Neural crest cell (in vitro differentiated cells): ENCODE data around the gene SYNJ2. TPM values are rescaled to one million over a fixed set of nuclear protein-coding genes. Genes with fewer than 3 reads are reported as not detected.

Experiments
- DNase-seq: peaks from one replicate; pipeline ENCODE4 v3.0.0; 2021; ENCODE audit warnings: low read depth, mixed read lengths, low spot score
- H3K27ac Mint-ChIP-seq: one replicate; pipeline ENCODE4 v1.8.0; 2021; ENCODE audit warnings: mild to moderate bottlenecking, mixed read lengths; ENCODE audit not compliant: unreplicated experiment
- H3K27me3 Mint-ChIP-seq: 2 replicates; pipeline ENCODE4 v1.8.0; 2021; ENCODE audit warnings: low read depth, mild to moderate bottlenecking, mixed read lengths
- H3K36me3 Mint-ChIP-seq: 2 replicates; pipeline ENCODE4 v1.8.0; 2021; ENCODE audit warnings: low read depth, mild to moderate bottlenecking, mixed read lengths
- H3K4me1 Mint-ChIP-seq: 2 replicates; pipeline ENCODE4 v1.8.0; 2021; ENCODE audit warnings: mixed read lengths
- H3K4me3 Mint-ChIP-seq: one replicate; pipeline ENCODE4 v1.8.0; 2021; ENCODE audit warnings: mild to moderate bottlenecking, mixed read lengths
- H3K9me3 Mint-ChIP-seq: 2 replicates; pipeline ENCODE4 v1.8.0; 2021; ENCODE audit warnings: mixed read lengths
- CTCF ChIP-seq: fragments of 200-600 bp; sonication (generic); conservative IDR thresholded peaks from 2 replicates; pipeline ENCODE4 v1.5.0; 2021; ENCODE audit warnings: antibody characterized with exemption, mild to moderate bottlenecking
- total RNA-seq: library from RNA; stranded (reverse); gene quantifications from 2 replicates; pipeline ENCODE4 v1.2.1, GENCODE V29; 2021

SYNJ2 gene
- total RNA-seq, 1 donor from 2014 or later = 2.9 TPM

GRCh38 chr6:157976345-157977175, 5.1 kb upstream of the SYNJ2 start:
- Mint-ChIP-seq H3K27ac (peak overlapping the region; percentile 77), H3K4me1 (no peaks in the 10 kb centered on the region), H3K27me3 (peaks cover 47% of the 10 kb centered on the region), H3K9me3 (no peaks in the 10 kb centered on the region), H3K36me3 (no peaks in the 10 kb centered on the region), H3K4me3 (no peak overlapping the region)
- no peak for DNase-seq
- no peak for TF ChIP-seq CTCF

- DNase-seq = no peak
- Mint-ChIP-seq H3K4me3 (no peak overlapping the region), H3K9me3 (no peaks in the 10 kb centered on the region), H3K27ac (no peak overlapping the region), H3K27me3 (peaks cover 48% of the 10 kb centered on the region), H3K36me3 (no peaks in the 10 kb centered on the region), H3K4me1 (no peaks in the 10 kb centered on the region)
- TF ChIP-seq CTCF = no peak
Observed at GRCh38 chr6:157977176-157977804, 4.4 kb upstream of the SYNJ2 start.

DNA sequence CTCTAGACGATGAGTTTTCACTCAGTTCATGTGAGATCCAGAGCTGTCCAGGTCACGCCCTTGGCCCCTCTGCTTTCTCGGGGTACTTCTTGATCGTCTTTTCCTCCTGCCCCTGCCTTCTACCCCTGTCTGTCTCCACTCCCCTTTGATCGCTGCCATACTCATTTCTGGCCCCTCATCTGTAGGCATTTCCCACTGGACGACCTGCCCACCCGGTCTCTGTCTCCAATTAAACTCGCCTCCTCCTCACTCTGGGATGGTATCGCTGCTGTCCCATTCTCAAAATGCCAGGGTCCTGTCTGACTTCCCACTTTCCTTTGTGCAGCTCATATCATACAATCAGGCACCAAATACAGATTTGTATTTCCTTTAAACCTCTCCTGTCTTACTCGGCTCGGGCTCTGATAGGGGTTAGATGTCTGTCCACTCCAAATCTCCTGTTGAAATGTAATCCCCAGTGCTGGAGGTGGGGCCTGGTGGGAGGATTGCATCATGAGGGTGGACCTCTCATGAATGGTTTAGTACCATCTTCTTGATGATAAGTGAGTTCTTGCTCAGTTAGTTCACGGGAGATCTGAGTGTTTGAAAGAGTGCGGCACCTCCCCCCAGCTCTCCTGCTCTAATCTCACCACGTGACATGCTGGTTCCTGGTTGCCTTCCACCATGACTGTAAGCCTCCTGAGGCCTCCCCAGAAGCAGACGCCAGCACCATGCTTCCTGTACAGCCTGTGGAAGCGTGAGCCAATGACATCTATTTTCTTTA, 3.5 kb upstream of the SYNJ2 start:
- Mint-ChIP-seq H3K4me1 (peaks cover 2% of the 10 kb centered on the region), H3K36me3 (no peaks in the 10 kb centered on the region), H3K9me3 (no peaks in the 10 kb centered on the region), H3K4me3 (no peak overlapping the region), H3K27me3 (peaks cover 57% of the 10 kb centered on the region), H3K27ac (no peak overlapping the region)
- no peak for TF ChIP-seq CTCF
- no peak for DNase-seq

DNA sequence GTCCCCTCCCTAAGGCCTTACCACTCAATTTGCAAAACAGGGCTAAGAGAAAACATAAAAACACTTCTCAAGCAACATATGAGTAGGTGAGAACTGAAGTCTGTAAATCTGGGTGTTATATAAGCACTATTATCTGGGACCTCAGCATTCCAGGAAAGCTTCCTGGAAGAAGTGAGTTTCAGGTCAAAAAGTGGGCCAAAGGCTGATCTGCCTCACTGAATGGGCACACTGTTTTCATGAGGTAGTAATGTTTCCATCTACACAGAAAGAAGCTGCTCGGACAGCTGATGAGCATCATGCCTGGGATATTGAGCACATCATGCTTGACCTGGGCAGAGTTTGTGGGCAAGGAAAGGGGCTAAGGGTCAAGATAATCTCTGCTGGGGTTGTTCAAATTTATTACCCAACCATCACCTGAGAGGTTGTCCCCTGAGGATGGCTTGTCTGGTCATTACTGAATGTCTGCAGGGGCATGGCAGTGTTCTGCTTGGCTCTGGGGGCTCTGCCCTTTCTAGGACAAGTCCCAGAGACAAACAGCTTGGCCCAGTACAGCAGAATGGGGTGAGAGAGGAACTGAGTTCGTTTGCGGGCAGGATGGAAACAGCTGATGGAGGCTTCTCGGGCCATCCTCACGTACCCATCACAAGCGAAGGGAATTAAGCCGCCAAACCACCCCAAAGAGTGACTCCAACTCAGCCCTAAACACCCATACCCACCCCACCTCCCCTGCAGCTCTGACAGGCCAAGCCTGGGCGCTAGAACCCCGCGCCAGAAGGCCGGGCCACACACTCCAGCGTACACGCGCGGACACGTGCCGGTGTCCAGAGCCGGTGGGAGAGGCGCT, 1.2 kb upstream of the SYNJ2 start:
- peaks cover 8% of the 10 kb centered on the region for H3K4me1 Mint-ChIP-seq
- no peak overlapping the region for H3K27ac Mint-ChIP-seq
- no peaks in the 10 kb centered on the region for H3K9me3 Mint-ChIP-seq
- H3K4me3 Mint-ChIP-seq = peak overlapping the region; percentile 76
- no peaks in the 10 kb centered on the region for H3K36me3 Mint-ChIP-seq
- TF ChIP-seq CTCF = no peak
- peaks cover 69% of the 10 kb centered on the region for H3K27me3 Mint-ChIP-seq
- DNase-seq = no peak

GRCh38 chr6:157981132-157981394, 600 bp upstream of the SYNJ2 start:
- H3K4me1 Mint-ChIP-seq = peaks cover 8% of the 10 kb centered on the region
- no peak for DNase-seq
- H3K27ac Mint-ChIP-seq = no peak overlapping the region
- peak overlapping the region; percentile 76 for H3K4me3 Mint-ChIP-seq
- no peaks in the 10 kb centered on the region for H3K9me3 Mint-ChIP-seq
- H3K27me3 Mint-ChIP-seq = peaks cover 74% of the 10 kb centered on the region
- H3K36me3 Mint-ChIP-seq = no peaks in the 10 kb centered on the region
- no peak for TF ChIP-seq CTCF
